SK-N-SH (cell line): ENCODE measurements around the gene MAPK12. TPM values are rescaled to one million over a fixed set of nuclear protein-coding genes. Genes with fewer than 3 reads are reported as not detected.

Experiments
- CTCF ChIA-PET: fragments of 300-600, 350-600 bp; formaldehyde crosslinking; extraction: SDS; loops from one replicate; lab custom pipeline; 2021; lab: Yijun Ruan, JAX
- POLR2A ChIA-PET: fragments of 350-600 bp; sonication (Branson Sonifier 250); formaldehyde crosslinking; extraction: SDS; loops from one replicate; lab custom pipeline; 2020; ENCODE audit warnings: antibody characterized with exemption, inconsistent platforms; lab: Yijun Ruan, JAX
- DNase-seq: peaks from one replicate; pipeline ENCODE4 v3.0.0; 2012
- H2AFZ ChIP-seq: fragments of 200-600 bp; sonication (generic); 2 replicates; pipeline ENCODE4 v1.8.1; 2016; ENCODE audit warnings: antibody characterized with exemption, mild to moderate bottlenecking, low read depth
- H3F3A ChIP-seq: fragments of 200-600 bp; sonication (generic); replicated peaks from 2 replicates; pipeline ENCODE3; 2016; ENCODE audit warnings: antibody characterized with exemption, mild to moderate bottlenecking; ENCODE audit not compliant: insufficient read depth
- H3K27ac ChIP-seq, 2 experiments: fragments of 200-500 bp in 1 of 2; fragments of 200-600 bp in 1 of 2; sonication (Bioruptor generic) in 1 of 2; sonication (generic), shearing (Covaris generic) in 1 of 2; 2 replicates each; pipeline versions ENCODE4 v1.5.1 to v1.6.1; 2014 to 2016; ENCODE audit warnings: low read depth in 2 of 2, inconsistent platforms in 1 of 2, low read length in 1 of 2, mild to moderate bottlenecking in 1 of 2, mixed read lengths in 1 of 2
- H3K27me3 ChIP-seq: fragments of 200-600 bp; sonication (generic), shearing (Covaris generic); 2 replicates; pipeline ENCODE4 v1.6.1; 2016; ENCODE audit warnings: mixed run types; ENCODE audit not compliant: insufficient read depth
- H3K36me3 ChIP-seq, 2 experiments: fragments of 200-500 bp in 1 of 2; fragments of 200-600 bp in 1 of 2; sonication (Bioruptor generic) in 1 of 2; sonication (generic) in 1 of 2; replicated peaks in 1 of 2; 2 replicates each; pipeline versions ENCODE3 to v1.5.1; 2014 to 2016; ENCODE audit warnings: low read length in 1 of 2, mild to moderate bottlenecking in 1 of 2; ENCODE audit not compliant: insufficient read depth in 2 of 2, control insufficient read depth in 1 of 2
- H3K4me1 ChIP-seq, 2 experiments: fragments of 200-500 bp in 1 of 2; fragments of 200-600 bp in 1 of 2; sonication (Bioruptor generic) in 1 of 2; sonication (generic), shearing (Covaris generic) in 1 of 2; 2 replicates each; pipeline versions ENCODE4 v1.5.1 to v1.6.1; 2014 to 2016; ENCODE audit warnings: low read depth in 1 of 2, low read length in 1 of 2, mixed run types in 1 of 2; ENCODE audit not compliant: insufficient read depth in 2 of 2, control insufficient read depth in 1 of 2
- H3K4me2 ChIP-seq: fragments of 200-600 bp; sonication (generic), shearing (Covaris generic); 2 replicates; pipeline ENCODE4 v1.6.1; 2017; ENCODE audit warnings: mixed run types
- H3K4me3 ChIP-seq, 2 experiments: fragments of 200-500 bp in 1 of 2; fragments of 200-600 bp in 1 of 2; sonication (Bioruptor generic) in 1 of 2; sonication (generic), shearing (Covaris generic) in 1 of 2; 2 replicates each; pipeline versions ENCODE4 v1.5.1 to v1.8.1; 2014 to 2016; ENCODE audit warnings: low read depth in 2 of 2, inconsistent platforms in 1 of 2, low read length in 1 of 2, mild to moderate bottlenecking in 1 of 2, mixed read lengths in 1 of 2, moderate library complexity in 1 of 2
- H3K79me2 ChIP-seq: fragments of 200-600 bp; sonication (generic); 2 replicates; pipeline ENCODE4 v1.8.1; 2017; ENCODE audit warnings: mild to moderate bottlenecking; ENCODE audit not compliant: insufficient read depth
- H3K9ac ChIP-seq: fragments of 200-600 bp; sonication (generic); 2 replicates; pipeline ENCODE4 v1.6.1; 2017; ENCODE audit warnings: mixed run types
- H3K9me2 ChIP-seq: fragments of 200-600 bp; sonication (generic); 2 replicates; pipeline ENCODE4 v1.6.1; 2017; ENCODE audit warnings: mixed run types
- H3K9me3 ChIP-seq: fragments of 200-600 bp; sonication (generic); 2 replicates; pipeline ENCODE4 v1.6.1; 2017; ENCODE audit warnings: mixed run types, mild to moderate bottlenecking, moderate library complexity
- H4K20me1 ChIP-seq: fragments of 200-600 bp; sonication (generic); 2 replicates; pipeline ENCODE4 v1.6.1; 2017; ENCODE audit warnings: mild to moderate bottlenecking, mixed run types; ENCODE audit not compliant: insufficient read depth
- EZH2phosphoT487 ChIP-seq: fragments of 200-600 bp; sonication (generic); IDR thresholded peaks from 2 replicates; pipeline ENCODE4 v1.6.1; 2017; ENCODE audit warnings: low read depth, mixed run types, mild to moderate bottlenecking, antibody characterized with exemption, moderate library complexity, borderline replicate concordance
- FOSL2 ChIP-seq: IDR thresholded peaks from 2 replicates; pipeline ENCODE4 v1.4.0; 2012; ENCODE audit warnings: low read depth, mild to moderate bottlenecking, moderate library complexity, borderline replicate concordance
- FOXM1 ChIP-seq: IDR thresholded peaks from 2 replicates; pipeline ENCODE4 v1.4.0; 2012; ENCODE audit warnings: low read depth, mild to moderate bottlenecking
- GABPA ChIP-seq: IDR thresholded peaks from 2 replicates; pipeline ENCODE4 v1.4.0; 2012; ENCODE audit warnings: low read depth, mild to moderate bottlenecking
- GATA2 ChIP-seq: sonication (generic); formaldehyde crosslinking; IDR thresholded peaks from 2 replicates; pipeline ENCODE4 v1.5.0; 2020; ENCODE audit warnings: mild to moderate bottlenecking, missing genetic modification reagents
- MEF2A ChIP-seq: IDR thresholded peaks from 2 replicates; pipeline ENCODE4 v1.4.0; 2012; ENCODE audit warnings: low read depth, borderline replicate concordance
- SIN3A ChIP-seq: IDR thresholded peaks from 2 replicates; pipeline ENCODE4 v1.6.1; 2012; ENCODE audit warnings: low read depth, mild to moderate bottlenecking, low read length, moderate library complexity, borderline replicate concordance
- SMC3 ChIP-seq: IDR thresholded peaks from 2 replicates; pipeline ENCODE4 v1.6.1; 2012; ENCODE audit warnings: low read depth, low read length, improper control_type of control experiment
- TAF1 ChIP-seq: IDR thresholded peaks from 2 replicates; pipeline ENCODE4 v1.6.1; 2012; ENCODE audit warnings: low read depth, mild to moderate bottlenecking, low read length, moderate library complexity, borderline replicate concordance
- TEAD4 ChIP-seq: IDR thresholded peaks from 2 replicates; pipeline ENCODE4 v1.4.0; 2012; ENCODE audit warnings: mild to moderate bottlenecking, borderline replicate concordance; ENCODE audit not compliant: insufficient read depth
- WGBS: methylation state at CpG from one replicate; pipeline ENCODE4 v1.1.6; 2017; ENCODE audit warnings: low lambda C conversion rate; 5-methylcytosine and 5-hydroxymethylcytosine counted together
- polyA plus RNA-seq, 3 experiments: library from polyadenylated mRNA; depleted of rRNA; stranded (reverse); fragments of >200 nt; gene quantifications; 2 replicates each; pipeline ENCODE4 v1.2.3, GENCODE V29; 2012
- TF ChIP-seq, protein P1 (sequence below): IDR thresholded peaks from 2 replicates; pipeline ENCODE4 v1.4.0; 2012; ENCODE audit warnings: low read depth
- TF ChIP-seq, protein P2 (sequence below): fragments of 150-350 bp; IDR thresholded peaks from 2 replicates; pipeline ENCODE4 v1.6.1; 2017; ENCODE audit warnings: antibody characterized with exemption, low read length, low read depth, borderline replicate concordance
- TF ChIP-seq, protein P3 (sequence below): fragments of 200-600 bp; sonication (generic); IDR thresholded peaks from 2 replicates; pipeline ENCODE4 v1.6.1; 2017; ENCODE audit warnings: antibody characterized with exemption, mild to moderate bottlenecking, moderate library complexity
- TF ChIP-seq, protein P4 (sequence below): IDR thresholded peaks from 2 replicates; pipeline ENCODE4; 2012
- TF ChIP-seq, protein P5 (sequence below): fragments of 150-350 bp; IDR thresholded peaks from 2 replicates; pipeline ENCODE4 v1.6.1; 2016; ENCODE audit warnings: mild to moderate bottlenecking, low read depth, low read length

Gene MAPK12
- polyA plus RNA-seq, 1 of the 3 experiments (the other 2 are of a cell fraction) = 118 TPM

DNA sequence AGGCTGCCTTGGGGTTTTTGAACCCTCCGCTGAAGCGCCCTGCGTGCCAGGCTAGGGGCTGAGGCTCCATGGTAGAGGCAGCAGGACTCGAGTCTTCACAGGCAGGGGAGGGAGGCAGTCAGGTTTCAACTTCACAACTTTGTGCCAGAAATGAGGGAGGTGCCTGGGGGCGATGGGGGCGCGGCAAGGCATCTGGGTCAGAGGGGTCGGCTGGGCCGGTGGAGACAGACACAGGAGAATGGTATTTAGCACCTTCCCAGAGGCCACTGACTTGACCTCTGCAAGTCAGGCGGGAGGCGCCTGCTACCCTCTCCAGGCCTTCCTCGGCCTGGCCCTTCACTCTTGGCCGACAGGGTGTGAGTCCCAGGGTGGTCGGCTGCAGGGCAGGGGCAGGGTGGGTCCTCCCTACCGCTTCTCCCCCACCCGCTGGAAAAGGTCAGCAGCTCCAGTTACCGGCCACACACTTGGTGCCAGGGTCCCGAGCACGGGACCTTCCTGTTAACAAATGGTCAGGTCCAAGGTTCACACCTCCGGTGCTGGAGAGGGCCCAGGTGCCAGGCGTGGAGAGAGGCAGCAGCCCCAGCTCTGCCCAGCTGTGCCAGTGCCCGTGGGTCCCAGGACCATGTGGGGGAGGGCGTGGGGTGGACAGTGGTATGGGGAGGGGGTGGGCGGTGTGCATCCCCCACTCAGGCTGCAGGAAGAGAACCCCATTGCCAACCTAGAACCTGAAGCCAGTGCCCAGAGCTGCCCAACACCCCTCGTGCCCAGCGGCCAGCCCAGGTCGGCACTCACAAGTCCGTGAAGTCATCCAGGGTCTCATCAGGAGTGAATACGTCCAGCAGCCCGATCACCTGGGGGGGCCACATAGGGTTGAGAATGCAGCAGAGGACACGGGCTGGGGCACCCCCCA, 3.8 kb downstream of the MAPK12 start:
- WGBS = 95% methylated on average over 16 of the region's 31 CpGs
- POLR2A ChIA-PET = no interaction called here
- Histone ChIP-seq H3K9me3 (no peaks in the 10 kb centered on the region), H3K9me2 (no peaks in the 10 kb centered on the region), H3K27me3 (no peaks in the 10 kb centered on the region), H2AFZ (no peak overlapping the region), H3K36me3 (peaks cover 0 to 31% of the 10 kb centered on the region in 2 experiments), H3K4me3 (no peak overlapping the region), H3K4me1 (peaks cover 8 to 18% of the 10 kb centered on the region in 2 experiments; a peak in 2 of 4 replicates), H3K4me2 (no peak overlapping the region), H3K79me2 (peaks cover 27% of the 10 kb centered on the region), H3F3A (no peaks in the 10 kb centered on the region), H3K9ac (no peak overlapping the region), H3K27ac (no peak overlapping the region), H4K20me1 (0 out of 2 replicates have a peak, but pooled peaks cover 2% of the 10 kb centered on the region)
- DNase-seq = no peak
- CTCF ChIA-PET = interaction anchor here (2.9 kb wide), 1 partner anchor 84 kb away, joined by 11 read pairs; no protein-coding TSS in a partner anchor
- TF ChIP-seq FOXM1 = no peak

DNA sequence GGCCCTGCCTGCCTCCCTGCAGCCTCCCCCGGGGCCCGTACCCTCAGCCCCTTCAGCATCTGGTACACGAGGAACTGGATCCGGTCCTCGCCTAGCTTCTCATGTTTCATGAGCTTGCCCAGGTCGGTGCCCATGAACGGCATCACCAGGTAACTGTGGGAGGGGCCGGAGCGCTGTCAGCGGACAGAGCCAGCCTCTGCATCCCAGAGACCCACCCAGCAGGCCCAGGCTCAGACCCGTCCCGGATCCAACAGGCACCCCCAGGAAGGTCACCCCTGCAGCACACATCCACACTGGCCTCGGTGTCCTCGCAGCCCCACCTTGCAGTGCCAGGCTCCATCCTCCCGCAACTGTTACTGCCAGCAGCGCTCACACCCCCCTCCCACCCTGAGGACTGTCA, 4.4 kb downstream of the MAPK12 start:
- ChIA-PET CTCF (interaction anchor here (2.4 kb wide), 1 partner anchor 85 kb away, joined by 11 read pairs; no protein-coding TSS in a partner anchor), POLR2A (no interaction called here)
- WGBS = 93% methylated on average over 12 of the region's 16 CpGs
- H3K27me3 ChIP-seq = no peaks in the 10 kb centered on the region
- H2AFZ ChIP-seq = no peak overlapping the region
- no peak overlapping the region for H3K4me2 ChIP-seq
- no peak overlapping the region for H3K4me3 ChIP-seq
- peaks cover 1 to 15% of the 10 kb centered on the region in 2 experiments; a peak in 2 of 4 replicates for H3K4me1 ChIP-seq
- no peak overlapping the region for H3K27ac ChIP-seq
- no peaks in the 10 kb centered on the region for H3K9me2 ChIP-seq
- peaks cover 27% of the 10 kb centered on the region for H3K79me2 ChIP-seq
- no peaks in the 10 kb centered on the region for H3K9me3 ChIP-seq
- H4K20me1 ChIP-seq = 0 out of 2 replicates have a peak, but pooled peaks cover 7% of the 10 kb centered on the region
- peaks cover 0 to 31% of the 10 kb centered on the region in 2 experiments for H3K36me3 ChIP-seq
- TF ChIP-seq, protein P1, sequence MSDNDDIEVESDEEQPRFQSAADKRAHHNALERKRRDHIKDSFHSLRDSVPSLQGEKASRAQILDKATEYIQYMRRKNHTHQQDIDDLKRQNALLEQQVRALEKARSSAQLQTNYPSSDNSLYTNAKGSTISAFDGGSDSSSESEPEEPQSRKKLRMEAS = no peak
- TF ChIP-seq, protein P2, sequence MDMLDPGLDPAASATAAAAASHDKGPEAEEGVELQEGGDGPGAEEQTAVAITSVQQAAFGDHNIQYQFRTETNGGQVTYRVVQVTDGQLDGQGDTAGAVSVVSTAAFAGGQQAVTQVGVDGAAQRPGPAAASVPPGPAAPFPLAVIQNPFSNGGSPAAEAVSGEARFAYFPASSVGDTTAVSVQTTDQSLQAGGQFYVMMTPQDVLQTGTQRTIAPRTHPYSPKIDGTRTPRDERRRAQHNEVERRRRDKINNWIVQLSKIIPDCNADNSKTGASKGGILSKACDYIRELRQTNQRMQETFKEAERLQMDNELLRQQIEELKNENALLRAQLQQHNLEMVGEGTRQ = no peak
- no peak for TF ChIP-seq SMC3
- no peak for TF ChIP-seq TAF1
- TF ChIP-seq GABPA = no peak
- no peak for TF ChIP-seq FOSL2
- TF ChIP-seq GATA2 (CRISPR knock-in tag) = no peak
- no peak for TF ChIP-seq SIN3A
- TF ChIP-seq, protein P3, sequence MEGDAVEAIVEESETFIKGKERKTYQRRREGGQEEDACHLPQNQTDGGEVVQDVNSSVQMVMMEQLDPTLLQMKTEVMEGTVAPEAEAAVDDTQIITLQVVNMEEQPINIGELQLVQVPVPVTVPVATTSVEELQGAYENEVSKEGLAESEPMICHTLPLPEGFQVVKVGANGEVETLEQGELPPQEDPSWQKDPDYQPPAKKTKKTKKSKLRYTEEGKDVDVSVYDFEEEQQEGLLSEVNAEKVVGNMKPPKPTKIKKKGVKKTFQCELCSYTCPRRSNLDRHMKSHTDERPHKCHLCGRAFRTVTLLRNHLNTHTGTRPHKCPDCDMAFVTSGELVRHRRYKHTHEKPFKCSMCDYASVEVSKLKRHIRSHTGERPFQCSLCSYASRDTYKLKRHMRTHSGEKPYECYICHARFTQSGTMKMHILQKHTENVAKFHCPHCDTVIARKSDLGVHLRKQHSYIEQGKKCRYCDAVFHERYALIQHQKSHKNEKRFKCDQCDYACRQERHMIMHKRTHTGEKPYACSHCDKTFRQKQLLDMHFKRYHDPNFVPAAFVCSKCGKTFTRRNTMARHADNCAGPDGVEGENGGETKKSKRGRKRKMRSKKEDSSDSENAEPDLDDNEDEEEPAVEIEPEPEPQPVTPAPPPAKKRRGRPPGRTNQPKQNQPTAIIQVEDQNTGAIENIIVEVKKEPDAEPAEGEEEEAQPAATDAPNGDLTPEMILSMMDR = no peak
- TF ChIP-seq MEF2A = no peak
- TF ChIP-seq, protein P4, sequence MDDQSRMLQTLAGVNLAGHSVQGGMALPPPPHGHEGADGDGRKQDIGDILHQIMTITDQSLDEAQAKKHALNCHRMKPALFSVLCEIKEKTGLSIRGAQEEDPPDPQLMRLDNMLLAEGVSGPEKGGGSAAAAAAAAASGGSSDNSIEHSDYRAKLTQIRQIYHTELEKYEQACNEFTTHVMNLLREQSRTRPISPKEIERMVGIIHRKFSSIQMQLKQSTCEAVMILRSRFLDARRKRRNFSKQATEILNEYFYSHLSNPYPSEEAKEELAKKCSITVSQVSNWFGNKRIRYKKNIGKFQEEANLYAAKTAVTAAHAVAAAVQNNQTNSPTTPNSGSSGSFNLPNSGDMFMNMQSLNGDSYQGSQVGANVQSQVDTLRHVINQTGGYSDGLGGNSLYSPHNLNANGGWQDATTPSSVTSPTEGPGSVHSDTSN = no peak
- TF ChIP-seq, protein P5, sequence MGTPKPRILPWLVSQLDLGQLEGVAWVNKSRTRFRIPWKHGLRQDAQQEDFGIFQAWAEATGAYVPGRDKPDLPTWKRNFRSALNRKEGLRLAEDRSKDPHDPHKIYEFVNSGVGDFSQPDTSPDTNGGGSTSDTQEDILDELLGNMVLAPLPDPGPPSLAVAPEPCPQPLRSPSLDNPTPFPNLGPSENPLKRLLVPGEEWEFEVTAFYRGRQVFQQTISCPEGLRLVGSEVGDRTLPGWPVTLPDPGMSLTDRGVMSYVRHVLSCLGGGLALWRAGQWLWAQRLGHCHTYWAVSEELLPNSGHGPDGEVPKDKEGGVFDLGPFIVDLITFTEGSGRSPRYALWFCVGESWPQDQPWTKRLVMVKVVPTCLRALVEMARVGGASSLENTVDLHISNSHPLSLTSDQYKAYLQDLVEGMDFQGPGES = no peak
- no peak for TF ChIP-seq TEAD4
- no peak for TF ChIP-seq EZH2phosphoT487
- no peak overlapping the region for H3K9ac ChIP-seq
- peaks cover 6% of the 10 kb centered on the region for H3F3A ChIP-seq
- DNase-seq = no peak
